AG08396 (cell line): ENCODE measurements around the gene WLS.
"Not testable (repeated sequence)": the region's sequence is repeated elsewhere in the genome, so short reads cannot be mapped to it uniquely, and the experiment has no call there.

Experiments
- DNase-seq: peaks from one replicate; pipeline ENCODE4 v3.0.0; 2012; ENCODE audit warnings: low spot score, mixed read lengths

Gene WLS

DNA sequence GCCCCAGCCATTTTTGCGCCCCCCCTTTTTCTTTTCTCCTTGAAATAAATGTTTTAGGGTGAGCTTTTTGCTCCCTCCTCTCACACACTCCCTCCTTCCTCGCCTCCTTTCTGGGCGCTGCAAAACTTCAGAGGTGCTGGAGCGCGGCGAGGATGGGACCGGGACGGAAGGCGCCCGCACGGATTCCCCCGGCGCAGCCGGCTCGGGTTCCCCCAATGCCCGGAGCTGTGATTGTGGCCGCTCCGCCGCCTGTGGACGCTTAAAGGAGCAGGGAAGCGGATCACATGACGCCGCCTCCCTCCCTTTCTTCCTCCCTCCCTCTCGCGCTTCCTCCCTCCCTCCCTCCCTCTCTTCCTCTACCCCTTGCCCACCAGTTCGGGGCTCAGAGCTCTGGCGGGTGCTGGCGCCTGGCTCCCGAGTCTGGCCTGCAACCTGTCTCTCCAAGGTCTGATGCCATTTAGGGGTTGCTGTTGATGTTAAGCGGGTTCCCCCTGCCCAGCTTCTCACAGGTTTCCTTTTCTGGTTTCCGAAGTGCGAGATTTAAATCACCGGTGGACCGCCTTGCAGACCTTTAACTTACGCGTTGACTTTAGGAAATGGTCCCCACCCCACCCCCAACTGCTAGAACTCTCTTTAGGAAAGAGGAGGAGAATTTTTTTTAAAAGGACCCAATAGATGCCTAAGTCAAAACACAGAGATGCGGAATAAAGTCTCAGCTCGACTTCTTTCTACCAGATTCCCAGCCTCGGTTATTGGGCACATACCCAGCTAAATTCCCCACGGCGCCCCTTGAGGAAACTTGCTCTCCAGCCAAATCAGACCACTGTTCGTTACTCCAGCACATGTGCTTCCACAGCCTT lies at the start of gene WLS:
Gene WLS (minus strand): TSS at position 235 of the 860 bp plus-strand sequence. CDS start 224 bp downstream, at position 11.
- peak; percentile 80 for DNase-seq

DNA sequence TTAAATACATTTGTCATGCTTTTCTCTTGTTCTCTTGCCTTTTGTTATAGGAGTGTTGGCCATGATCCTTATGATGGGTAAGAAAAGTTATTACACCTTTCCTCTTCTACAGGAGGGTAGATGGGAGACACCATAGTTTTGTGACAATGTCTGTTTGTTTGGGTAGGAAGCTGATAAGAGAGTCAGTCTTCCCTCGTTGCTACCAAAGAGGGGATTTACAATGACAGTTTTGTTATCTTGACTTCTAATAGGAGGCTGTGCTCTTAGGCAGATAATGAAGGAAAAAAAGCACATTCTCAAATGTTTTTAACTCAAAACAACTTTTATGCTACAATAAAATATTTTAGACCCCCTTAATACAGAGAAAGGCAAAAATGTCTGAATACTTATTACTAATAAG lies 48.0 kb upstream of the WLS start:
- no peak for DNase-seq

DNA sequence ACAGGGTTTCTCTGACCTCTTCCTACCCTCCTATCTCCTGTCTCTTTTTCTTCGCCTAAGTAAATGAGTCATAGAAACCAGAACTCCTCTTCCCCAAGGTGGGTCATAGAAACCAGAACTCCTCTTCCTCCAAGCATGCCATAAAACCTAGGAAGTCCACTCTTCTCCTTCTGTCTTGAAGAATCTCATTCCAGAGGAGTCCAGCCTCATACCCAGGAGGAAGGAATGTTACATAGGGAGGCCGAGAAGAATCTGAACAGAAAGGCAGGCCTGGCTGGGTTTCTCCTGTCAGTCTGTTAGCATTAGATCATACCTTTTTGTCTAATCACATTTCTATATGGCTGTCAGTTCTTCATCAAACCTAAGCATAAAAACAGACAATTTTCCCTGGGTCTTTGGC lies 47.5 kb upstream of the WLS start:
- DNase-seq, result no peak

DNA sequence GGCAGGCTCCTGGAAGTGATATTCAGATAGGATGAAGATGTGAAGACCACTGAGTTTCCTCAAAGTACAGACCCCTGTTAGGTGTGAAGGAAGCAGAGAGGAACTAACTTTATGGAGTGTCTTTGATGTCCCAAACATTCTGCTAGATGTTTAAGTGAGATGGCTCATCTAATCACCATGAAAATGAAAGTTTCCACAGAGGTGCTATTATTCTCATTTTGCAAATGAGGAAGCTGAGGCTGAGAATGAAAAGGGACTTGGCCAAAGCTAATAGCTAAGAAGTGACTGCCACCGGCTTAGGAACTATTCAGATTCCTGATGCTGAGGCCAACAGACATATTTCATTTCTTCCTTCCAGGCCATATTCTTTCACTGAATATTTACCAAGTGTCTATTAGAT lies 45.9 kb upstream of the WLS start:
- no peak for DNase-seq

DNA sequence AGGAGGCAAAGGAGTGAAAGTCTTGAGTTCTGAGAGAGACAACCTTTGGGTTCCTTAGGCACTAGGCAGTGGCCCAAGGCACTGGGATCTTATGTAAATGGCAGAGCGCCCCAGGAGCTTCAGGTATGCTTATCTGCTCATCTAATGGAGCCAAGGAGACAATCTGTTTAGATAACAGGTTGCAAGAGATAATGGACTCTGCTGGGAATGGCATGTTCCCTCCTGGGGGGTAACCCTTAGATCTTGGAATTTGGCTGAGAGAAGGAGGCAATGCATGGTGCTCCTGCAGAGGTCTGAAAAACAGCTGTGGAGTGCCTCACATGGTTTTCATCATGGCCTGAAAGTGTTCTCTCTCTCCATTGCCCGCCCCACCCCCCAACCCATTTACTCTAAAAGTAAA lies 44.1 kb upstream of the WLS start:
- DNase-seq, result no peak

DNA sequence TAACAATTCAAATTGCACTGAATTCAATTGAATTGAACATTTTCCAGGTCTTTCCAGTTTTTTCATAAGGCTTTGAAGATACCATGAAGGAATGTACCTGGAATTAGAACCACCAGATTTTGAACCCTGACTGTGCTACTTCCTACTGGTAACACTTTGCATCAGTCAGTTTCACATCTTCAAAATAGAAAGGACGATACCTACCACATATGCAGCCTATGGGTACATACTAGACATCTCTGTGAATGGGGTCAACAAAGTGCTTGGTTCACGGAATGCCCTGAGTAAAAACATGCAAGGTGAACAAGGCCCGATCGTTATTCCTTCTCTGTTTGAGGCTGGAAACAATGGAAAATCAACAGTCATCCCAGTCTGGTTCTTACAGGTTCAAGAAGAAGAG lies 41.2 kb upstream of the WLS start:
- DNase-seq, result no peak

DNA sequence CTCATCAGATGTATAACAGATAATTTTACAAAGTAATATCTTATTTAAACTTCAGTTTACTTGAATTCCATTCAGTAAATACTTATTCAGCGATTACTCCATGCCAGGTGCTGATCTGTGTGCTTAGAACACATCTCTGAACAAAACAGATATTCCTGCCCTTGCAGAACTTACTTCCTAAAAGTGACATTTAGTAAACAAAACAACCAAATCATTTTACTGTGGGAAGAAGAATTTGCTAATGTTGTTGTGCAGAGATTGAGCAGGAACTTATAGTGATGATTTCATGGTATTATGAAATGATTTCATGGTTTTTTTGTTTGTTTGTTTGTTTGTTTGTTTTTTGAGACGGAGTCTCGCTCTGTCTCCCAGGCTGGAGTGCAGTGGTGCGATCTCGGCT lies 39.3 kb upstream of the WLS start:
- no peak for DNase-seq

DNA sequence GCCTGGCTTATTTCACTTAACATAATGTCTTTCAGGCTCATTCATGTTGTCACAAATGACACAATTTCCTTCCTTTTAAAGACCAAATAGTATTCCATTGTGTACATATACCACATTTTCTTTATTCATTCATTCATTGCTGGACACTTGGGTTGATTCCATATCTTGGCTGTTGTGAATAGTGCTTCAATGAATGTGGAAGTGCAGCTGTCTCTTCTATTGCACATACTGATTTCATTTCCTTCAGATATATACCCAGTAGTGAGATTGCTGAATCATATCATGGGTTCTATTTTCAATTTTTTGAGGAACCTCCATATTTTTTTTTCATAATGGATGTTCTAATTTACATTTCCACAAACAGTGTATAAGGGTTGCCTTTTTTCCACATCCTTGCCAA lies 38.6 kb upstream of the WLS start:
- no peak for DNase-seq

DNA sequence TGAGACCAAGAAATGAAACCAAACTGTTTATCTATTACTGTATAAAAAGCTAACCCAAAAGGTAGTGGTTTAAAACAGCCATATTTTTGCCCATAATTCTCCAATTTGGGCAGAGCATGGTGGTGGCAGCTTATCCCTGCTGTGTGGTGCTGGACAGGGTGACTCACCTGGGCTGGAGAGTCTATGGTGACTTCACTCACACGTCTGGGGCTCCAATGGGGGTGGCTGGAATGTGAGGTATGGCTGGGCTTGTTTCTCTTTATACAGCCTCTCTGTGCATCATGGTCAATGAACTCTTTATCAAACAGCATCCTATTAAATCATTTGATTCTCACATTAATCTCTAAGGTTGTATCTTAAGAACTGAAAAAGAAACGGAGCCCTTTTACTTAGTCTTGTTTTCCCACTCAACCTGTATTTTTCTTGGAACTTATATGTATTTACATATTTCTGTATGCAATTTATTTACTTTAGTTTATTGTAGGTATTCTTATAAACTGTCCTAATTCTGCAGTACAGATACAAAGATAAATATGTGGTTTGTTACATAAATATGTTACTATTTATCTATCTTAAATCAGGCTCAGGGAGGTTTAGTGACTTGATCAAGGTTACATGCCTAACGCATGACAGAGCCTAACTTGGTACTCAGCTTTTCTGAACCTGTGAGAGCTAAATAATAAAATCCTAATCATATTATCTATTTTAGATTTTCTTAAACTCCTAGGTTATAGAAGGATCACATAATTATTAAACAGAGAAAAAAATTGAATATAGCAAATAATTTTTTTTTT lies 37.5 kb upstream of the WLS start:
- DNase-seq, result peak; percentile 66

DNA sequence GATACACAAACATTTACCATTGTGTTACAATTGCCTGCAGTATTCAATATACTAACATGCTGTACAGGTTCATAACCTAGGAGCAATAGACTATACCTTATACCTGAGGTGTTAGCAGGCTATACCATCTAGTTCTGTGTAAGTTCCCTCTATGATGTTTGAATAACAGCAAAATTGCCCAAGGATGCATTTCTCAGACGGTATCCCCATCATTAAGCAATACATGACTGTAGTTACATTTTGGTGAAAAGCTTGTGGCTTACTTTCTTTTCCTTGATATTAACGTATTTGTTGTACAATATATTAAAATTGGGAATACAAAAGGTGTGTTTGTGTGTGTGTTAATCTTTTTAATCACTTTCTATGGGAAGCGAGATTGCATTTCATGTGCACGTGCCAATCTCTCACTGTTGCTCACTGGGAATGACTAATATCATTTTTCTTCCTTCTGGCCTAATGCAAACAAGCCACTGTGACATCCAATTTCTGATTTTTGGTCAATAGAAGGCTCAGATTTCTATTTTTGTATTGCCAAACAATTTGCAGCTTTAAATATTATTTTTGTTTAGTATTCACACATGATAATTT lies 36.7 kb upstream of the WLS start:
- no peak for DNase-seq

DNA sequence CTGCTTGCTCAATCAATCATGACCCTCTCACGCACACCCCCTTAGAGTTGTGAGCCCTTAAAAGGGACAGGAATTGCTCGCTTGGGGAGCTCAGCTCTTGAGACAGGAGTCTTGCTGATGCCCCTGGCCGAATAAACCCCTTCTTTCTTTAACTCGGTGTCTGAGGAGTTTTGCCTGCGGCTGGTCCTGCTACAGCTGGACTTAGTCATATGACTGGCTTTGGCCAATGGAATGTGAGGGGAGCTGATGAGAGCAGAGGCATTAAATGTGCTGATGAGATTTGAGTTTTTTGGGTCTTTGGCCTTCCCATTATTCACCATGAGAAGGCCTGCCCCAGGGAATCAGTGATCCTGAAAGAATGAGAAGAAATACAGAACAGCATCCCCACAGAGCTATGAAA lies 24.5 kb upstream of the WLS start:
- DNase-seq, result not testable (repeated sequence)

DNA sequence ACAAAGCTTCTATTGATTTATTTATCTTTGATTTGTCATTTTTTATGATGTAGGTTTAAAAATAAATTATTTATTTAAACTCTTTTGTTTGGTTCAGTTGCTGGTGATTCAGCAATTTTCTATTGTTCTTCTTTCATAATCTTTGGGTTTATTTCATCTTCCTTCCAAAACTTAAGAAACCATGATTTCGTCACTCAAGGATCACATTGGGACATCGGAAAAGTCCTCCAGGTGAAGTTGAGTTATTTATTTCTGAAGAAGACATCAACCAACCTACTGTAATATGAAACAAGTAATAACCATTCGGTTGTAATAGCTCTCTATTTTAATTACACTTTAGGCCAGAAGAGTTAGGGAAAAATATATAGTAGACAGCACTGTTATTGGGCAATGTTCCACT lies 23.0 kb upstream of the WLS start:
- DNase-seq, result no peak

DNA sequence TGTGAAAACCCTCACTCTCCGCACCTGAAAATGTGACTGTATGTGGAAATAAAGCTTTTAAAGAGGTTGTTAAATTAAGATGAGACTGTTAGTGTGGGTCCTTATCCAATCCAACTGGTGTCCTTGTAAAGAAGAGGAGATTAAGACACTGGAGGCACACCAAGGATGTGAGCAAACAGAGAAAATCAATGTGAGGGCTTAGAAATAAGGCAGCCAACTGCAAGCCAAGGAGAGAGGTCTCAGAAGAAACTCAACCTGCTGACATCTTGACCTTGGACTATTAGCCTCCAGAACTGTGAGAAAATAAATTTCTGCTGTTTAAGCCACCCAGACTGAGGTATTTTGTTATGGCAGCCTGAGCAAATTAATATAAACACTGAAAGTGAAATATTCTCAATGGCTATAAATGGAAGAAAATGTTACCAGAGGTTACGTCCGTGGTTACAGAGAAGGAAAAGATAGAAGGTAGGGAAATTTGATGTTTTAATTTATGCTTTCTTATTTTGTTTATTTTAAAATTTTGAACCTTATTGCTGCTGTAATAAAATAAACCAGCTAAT lies 22.4 kb upstream of the WLS start:
- DNase-seq, result no peak

DNA sequence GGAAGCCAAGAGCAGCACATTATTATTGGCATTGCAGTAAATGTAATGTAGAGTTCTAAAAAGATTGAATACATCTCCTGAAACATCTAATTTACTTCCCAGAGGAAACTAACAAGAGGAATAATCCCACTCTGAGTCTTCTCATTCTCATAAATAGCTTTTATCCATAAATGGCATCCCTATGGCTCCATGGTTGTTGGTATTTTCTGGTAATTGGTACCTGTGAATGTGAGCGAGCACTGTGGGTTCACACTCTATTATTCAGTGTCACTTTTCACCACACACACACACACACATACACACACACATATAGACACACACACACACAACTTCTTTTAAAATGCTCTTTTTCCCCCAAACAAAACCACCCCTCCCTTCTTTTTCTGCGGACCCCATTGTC lies 4.7 kb upstream of the WLS start:
- no peak for DNase-seq

DNA sequence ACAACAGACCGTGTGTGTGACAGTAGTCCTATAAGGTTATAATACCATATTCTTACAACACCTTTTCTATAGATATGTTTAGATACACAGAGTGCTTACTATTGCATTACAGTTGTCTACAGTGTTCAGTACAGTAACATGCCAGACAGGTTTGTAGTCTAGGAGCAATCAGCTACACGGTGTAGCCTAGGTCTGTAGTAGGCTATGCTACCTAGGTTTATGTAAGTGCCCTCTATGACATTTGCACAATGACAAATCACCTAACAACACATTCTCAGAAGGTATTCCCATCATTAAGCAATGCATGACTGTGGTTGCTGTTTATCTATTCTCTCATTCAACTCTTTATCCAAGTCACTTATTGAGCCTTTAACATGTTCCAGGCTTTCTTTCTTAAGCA lies 1.8 kb upstream of the WLS start:
- DNase-seq, result no peak

DNA sequence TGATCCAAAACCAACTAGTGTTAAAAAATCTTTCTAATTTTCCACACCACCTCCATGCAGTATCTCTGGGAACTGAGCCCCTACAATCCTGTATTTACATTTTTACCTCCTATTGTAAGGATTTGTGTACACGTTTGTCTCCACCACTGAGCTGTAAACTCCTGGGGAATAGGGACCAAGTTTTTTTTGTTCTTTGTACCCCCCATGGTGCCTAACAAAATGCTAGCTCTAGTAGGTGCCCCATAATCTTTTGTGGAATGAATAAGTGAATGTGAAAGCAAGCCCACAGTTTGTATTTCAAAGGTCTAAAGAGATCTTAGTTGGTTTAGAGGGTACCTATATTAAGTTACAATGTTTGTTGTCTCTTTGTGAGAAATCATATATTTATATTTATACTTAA lies 879 bp upstream of the WLS start:
- DNase-seq, result no peak

DNA sequence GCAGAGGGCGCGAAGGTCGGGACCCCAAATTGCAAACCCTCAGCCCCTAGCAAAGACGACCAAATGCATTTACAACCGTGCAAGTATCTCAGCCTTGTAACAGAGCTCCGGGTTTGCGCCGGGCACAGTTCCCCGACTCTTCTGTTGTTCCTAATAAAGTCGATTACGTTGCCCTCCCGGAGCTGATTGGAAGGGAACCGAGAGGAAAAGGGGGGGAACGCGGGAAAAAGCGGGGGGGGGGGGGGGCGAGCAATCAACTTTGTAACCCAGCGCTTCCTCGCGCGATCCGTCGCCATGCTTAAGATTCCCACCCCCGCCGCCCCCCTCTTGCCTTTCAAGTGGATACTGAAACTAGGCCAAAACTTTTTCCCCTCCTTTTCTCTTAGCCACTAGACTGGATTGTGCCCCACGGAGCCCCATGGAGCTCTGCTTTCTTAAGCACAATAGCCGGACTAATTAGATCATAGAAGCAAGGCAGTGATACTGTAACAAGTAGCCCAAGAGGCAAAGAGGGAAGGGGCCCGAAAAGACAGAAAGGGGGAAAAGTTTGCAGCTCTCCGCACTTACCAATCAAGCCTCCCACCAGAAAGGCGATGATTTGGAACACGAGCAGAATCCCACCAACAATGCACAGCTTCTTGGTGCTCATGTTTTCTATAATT lies 565 bp downstream of the WLS start:
- DNase-seq, result peak; percentile 84

DNA sequence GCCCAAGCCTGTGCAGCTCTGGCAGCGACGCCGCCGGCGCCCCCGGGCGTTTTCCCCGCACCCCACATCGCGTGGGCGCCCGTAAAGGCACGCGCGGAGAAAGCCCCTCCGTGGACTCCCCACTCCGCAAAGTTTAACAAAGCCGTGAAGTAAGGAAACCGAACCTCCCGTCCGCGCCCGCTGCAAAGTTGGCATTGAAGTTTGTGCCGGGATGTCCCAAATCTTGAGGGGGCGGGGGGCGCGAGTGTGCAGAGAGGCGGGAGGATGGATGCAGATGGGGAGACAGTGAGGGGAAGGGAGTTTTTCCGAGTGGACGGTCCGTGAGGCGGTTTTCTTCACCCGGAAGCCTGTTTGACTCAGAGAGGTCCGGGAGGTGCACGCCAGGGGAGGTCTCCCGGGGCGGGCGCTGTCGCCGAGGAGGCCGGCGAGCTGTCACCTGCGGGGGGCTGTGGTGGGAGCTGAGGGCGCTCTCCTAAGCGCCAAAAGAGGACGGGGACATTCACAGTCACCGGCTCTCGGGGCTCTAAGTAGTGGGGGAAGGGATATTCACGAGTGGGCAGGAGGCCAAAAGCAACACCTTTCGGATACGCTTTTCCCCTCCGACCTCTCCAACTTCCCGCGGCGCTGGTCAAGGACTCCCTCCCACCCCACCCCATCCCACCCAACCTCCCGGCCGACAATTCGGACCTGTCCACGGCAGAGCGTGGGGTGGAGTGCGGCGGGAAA lies 1.3 kb downstream of the WLS start:
- peak; percentile 47 for DNase-seq

DNA sequence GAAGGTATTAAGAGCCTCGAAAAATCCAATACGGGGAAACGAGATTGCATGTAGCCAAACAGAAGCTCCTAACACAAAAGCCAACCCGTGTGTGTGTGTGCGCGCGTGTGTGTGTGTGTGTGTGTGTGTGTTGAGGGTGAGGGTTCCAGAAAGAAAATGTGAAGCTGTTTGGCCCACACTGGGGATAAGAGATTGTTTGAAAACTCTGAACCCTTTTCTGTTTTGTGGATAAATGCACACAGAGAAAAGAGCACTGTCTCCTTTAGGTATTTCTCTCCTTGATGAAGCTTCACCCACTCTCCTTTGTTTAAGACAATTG lies 1.9 kb downstream of the WLS start:
- DNase-seq, result no peak

DNA sequence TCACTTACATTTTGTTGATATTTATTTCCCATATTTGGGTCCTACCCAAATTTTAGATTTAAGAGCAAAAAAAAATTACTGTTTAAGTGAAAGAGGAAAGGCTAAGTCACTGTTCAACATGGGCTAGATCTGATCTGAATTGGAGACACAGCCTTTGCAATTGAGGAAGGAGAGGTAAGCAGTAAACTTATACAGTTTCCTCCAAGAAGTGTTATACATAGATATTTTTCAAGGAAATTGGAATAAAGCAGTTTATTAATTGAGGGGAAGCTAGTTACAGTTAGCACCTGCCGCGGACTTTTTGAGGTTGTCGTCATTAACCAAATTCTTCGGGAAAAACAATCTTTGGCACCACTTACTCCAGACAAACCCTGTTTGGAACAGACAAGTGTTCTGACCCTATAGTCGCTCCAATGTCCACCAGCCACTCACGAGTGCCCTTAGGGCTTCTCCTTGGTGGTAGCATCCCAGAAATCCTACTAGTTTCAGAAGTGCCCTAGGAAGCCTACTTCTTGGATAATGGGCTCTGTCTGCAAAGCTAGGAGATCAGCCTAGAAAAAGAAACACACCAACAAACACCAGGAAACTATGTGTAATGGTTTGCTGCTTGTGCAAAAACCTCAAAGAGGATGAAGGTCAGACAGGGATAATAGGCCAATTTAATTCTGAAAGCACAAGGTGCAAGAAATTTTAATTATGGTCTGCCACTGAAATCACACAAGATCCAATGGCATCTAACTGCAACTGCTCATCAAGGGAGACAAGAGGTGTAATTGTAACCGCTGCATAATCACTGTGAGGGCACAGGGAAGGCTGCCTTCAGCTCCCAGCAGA lies 2.5 kb downstream of the WLS start:
- peak; percentile 9 for DNase-seq

DNA sequence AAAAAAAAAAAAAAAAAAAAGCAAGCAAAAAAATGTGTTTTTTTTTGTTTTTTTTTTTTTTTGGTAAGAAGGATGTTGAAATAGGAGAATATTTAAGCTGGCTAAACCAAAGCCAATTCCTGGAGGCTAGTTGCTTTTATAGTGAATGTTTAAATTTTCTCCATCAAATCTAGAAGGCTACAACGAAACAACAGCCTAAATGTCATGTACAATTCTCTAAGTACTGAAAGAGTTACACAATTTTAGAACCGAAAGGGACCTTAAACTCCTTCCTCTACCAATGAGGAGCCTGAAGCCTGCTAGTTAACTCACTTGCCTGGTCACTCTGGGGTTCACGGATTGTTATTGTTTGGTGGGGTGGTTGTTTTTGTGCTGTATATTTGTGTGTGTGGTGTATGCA lies 3.5 kb downstream of the WLS start:
- no peak for DNase-seq
